Activated T-cell treated with anti-CD3 and anti-CD28 coated beads, Interleukin-2, amount 50 U/mL, for 24 hours (primary cell): ENCODE data around the gene LRRC26.
A peak's percentile ranks its signal among the peaks of the same experiment; 100 is the strongest.

Experiments used
- DNase-seq: peaks from one replicate; pipeline ENCODE4 v3.0.0-alpha.2; 2020
- H3K27ac Mint-ChIP-seq: 2 replicates; pipeline ENCODE4 v1.8.0; 2020; ENCODE audit warnings: mild to moderate bottlenecking, mixed read lengths
- H3K27me3 Mint-ChIP-seq: 2 replicates; pipeline ENCODE4 v1.8.0; 2020; ENCODE audit warnings: mixed read lengths
- H3K36me3 Mint-ChIP-seq: 2 replicates; pipeline ENCODE4 v1.8.0; 2020; ENCODE audit warnings: low read depth, mixed read lengths
- H3K4me1 Mint-ChIP-seq: 2 replicates; pipeline ENCODE4 v1.8.0; 2020; ENCODE audit warnings: low read depth, mixed read lengths
- H3K4me3 Mint-ChIP-seq: 2 replicates; pipeline ENCODE4 v1.8.0; 2020; ENCODE audit warnings: mild to moderate bottlenecking, moderate library complexity, mixed read lengths
- H3K9me3 Mint-ChIP-seq: 2 replicates; pipeline ENCODE4 v1.8.0; 2020; ENCODE audit warnings: mixed read lengths

Gene LRRC26

GRCh38 chr9:137191691-137192447 lies 22.0 kb upstream of the LRRC26 start:
- peaks cover 41% of the 10 kb centered on the region for H3K36me3 Mint-ChIP-seq
- no peaks in the 10 kb centered on the region for H3K27me3 Mint-ChIP-seq
- H3K27ac Mint-ChIP-seq: peak overlapping the region; percentile 40
- H3K4me1 Mint-ChIP-seq: peaks cover 31% of the 10 kb centered on the region
- DNase-seq: no peak
- no peak overlapping the region for H3K4me3 Mint-ChIP-seq
- H3K9me3 Mint-ChIP-seq: no peaks in the 10 kb centered on the region

GRCh38 chr9:137191245-137191644 lies 21.4 kb upstream of the LRRC26 start:
- H3K36me3 Mint-ChIP-seq: peaks cover 47% of the 10 kb centered on the region
- no peak for DNase-seq
- H3K4me1 Mint-ChIP-seq: peaks cover 37% of the 10 kb centered on the region
- peak overlapping the region; percentile 40 for H3K27ac Mint-ChIP-seq
- no peaks in the 10 kb centered on the region for H3K27me3 Mint-ChIP-seq
- no peaks in the 10 kb centered on the region for H3K9me3 Mint-ChIP-seq
- no peak overlapping the region for H3K4me3 Mint-ChIP-seq

- no peak for DNase-seq
- Mint-ChIP-seq H3K4me3 (peak overlapping the region; percentile 96), H3K36me3 (peaks cover 55% of the 10 kb centered on the region), H3K4me1 (peaks cover 45% of the 10 kb centered on the region), H3K27ac (peak overlapping the region; percentile 97), H3K27me3 (no peaks in the 10 kb centered on the region), H3K9me3 (no peaks in the 10 kb centered on the region)
Measured at GRCh38 chr9:137190315-137190856, 20.5 kb upstream of the LRRC26 start.

DNA sequence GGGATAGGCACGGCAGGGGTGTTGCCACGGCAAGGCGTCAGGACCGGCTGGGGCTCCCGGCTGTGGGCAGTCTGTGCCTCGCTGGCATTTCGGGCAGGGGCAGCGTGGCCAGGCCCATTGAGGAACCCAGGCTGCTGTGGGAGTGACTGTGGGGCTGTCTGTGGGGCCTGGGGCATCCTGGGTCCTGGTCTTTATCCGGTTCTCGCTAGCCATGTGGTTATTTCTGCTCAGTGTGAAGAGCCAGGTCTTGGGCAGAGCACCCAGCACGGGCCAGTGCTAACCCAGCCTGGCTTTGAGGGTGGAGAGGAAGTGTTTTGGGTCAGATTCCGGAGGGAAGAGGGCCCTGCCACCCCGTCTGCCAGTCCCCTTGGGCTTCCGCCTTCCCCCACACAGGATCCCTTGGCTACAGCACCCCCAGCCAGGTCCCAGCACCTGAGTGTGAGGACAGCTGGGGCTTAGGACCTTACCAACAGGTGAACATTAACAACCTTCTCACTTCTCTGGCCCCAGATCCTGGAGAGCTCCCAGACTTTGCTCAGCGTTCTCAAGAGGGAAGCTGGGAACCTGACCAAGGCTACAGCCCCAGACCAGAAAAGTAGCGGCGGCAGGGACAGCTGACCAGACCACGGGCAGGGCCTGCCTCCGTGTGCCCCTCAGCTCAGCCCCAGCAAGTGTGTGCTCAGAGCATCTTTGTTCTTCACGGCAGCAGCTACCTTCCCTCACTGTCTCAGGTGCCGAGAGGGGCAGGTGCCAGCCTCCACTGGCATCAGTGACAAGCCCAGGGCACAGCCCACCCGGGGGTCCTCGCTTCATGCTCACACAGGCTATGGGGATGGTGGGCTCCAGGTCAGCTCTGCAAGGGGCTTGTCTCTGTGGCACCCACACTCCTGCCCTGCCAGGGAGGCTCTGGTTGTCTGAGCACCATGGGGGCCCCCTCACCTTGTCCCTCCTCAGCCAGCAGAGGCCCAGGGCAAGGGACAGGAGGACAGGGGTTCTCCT lies 19.7 kb upstream of the LRRC26 start:
- Mint-ChIP-seq H3K27ac (peak overlapping the region; percentile 97), H3K27me3 (no peaks in the 10 kb centered on the region), H3K9me3 (no peaks in the 10 kb centered on the region), H3K4me1 (peaks cover 47% of the 10 kb centered on the region), H3K4me3 (peak overlapping the region; percentile 96), H3K36me3 (peaks cover 59% of the 10 kb centered on the region)
- DNase-seq: no peak

DNA sequence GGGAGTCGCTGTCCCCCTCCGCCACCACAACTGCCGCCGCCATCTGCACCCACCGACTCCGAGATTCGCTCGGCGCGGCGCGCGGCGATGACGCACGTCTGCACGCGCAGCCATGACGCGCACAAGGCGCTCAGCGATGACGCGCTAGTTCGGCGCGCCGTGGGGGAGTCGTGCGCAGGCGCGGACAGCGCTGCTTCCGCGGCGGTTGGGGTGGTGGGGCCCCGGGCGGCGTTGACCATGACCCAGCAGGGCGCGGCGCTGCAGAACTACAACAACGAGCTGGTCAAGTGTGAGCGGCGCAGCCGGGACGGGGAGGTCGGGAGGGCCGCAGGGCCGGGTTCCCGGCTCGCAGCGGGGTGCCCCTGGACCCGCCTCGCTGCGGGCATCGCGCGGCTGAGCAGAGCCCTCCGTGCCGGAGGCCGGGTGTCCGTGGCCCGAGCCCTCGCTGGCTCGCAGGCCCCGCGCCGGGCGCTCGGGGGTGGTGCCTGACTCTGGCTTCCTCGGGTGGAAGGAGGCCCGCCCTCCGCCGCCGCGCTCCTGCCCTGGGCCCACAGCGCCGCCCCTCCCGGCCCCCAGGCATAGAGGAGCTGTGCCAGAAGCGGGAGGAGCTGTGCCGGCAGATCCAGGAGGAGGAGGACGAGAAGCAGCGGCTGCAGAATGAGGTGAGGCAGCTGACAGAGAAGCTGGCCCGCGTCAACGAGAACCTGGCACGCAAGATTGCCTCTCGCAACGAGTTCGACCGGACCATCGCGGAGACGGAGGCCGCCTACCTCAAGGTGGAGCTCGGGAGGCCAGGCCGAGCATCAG lies 18.8 kb upstream of the LRRC26 start, which contains the start of the genes ANAPC2 and SSNA1:
Gene ANAPC2, minus strand, starts transcription at position 71 of the 807 bp plus-strand sequence. Its CDS starts 28 bp downstream, at position 43.
Gene SSNA1, plus strand, starts transcription at position 187 of the 807 bp plus-strand sequence. Its CDS starts 51 bp downstream, at position 238.
- Mint-ChIP-seq H3K9me3 (no peaks in the 10 kb centered on the region), H3K27ac (peak within 1 kb of the TSS; percentile 97), H3K36me3 (peaks cover 68% of the 10 kb centered on the region), H3K4me1 (peaks cover 49% of the 10 kb centered on the region), H3K27me3 (no peaks in the 10 kb centered on the region), H3K4me3 (peak within 1 kb of the TSS; percentile 96)
- DNase-seq: peak; percentile 98

DNA sequence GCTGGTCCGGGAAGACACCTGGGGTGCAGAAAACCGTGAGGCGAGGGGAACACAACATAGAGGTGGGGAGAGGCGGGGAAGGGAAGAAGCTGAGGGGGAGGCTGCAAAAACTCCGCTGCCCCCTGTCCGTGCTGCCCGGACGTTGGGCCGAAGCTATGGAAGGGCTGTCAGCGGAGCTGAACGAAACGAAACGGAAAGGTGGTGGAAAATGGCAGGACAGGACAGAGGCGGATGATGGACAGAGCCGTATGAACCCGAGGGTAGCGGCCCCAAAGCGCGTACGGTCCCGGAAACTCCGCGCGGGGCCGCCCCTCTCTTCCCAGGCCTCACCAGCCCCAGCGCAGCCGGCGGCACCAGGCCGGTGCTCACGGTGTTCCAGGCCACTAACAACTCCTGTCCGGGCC lies 18.2 kb upstream of the LRRC26 start:
- DNase-seq: no peak
- Mint-ChIP-seq H3K27me3 (no peaks in the 10 kb centered on the region), H3K4me3 (peak overlapping the region; percentile 96), H3K9me3 (no peaks in the 10 kb centered on the region), H3K4me1 (peaks cover 49% of the 10 kb centered on the region), H3K36me3 (peaks cover 74% of the 10 kb centered on the region), H3K27ac (peak overlapping the region; percentile 93)

GRCh38 chr9:137187386-137187785 lies 17.5 kb upstream of the LRRC26 start:
- no peaks in the 10 kb centered on the region for H3K27me3 Mint-ChIP-seq
- H3K4me3 Mint-ChIP-seq: peak overlapping the region; percentile 96
- peak overlapping the region; percentile 93 for H3K27ac Mint-ChIP-seq
- H3K9me3 Mint-ChIP-seq: no peaks in the 10 kb centered on the region
- peaks cover 79% of the 10 kb centered on the region for H3K36me3 Mint-ChIP-seq
- DNase-seq: no peak
- H3K4me1 Mint-ChIP-seq: peaks cover 49% of the 10 kb centered on the region

DNA sequence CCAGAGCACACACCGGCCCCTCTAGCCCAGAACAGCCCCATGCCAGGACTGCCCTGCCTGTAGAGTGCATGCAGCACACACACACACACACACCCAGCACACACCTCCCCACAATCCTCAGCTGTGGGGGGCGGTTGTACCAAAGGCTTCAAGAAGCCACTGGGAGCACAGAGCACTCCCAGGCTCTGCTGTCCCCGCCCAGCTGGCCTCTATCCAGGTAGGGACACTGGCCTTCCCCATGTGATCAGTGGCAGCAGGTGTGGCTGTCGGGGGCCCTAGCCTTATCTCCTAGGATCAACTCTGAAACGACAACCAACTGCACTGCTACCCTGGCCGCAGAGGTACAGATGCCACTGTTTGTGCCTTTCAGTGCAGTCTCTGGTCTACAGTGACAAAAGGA lies 16.5 kb upstream of the LRRC26 start:
- H3K36me3 Mint-ChIP-seq: peaks cover 86% of the 10 kb centered on the region
- H3K4me1 Mint-ChIP-seq: peaks cover 49% of the 10 kb centered on the region
- H3K27ac Mint-ChIP-seq: peak overlapping the region; percentile 68
- H3K9me3 Mint-ChIP-seq: no peaks in the 10 kb centered on the region
- peak overlapping the region; percentile 96 for H3K4me3 Mint-ChIP-seq
- H3K27me3 Mint-ChIP-seq: no peaks in the 10 kb centered on the region
- no peak for DNase-seq

DNA sequence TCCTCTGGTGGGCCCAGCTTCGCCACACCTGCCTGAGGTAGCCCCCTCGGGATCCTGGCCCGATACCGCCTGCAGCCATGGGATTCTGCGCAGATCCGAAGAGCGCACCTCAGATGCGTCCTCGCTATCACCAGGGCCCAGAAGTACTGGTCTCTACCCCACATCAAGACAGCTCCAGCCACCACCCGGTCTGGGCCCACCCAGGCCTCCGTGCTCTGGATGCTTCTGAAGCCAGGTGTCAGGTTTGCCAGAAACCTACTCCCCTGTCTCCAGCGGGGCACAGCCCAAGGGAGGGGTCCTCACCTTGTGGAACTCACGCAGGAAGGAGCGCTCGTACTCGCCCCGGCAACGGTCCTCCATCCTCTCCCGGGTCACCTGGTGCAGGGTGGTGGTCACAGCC lies 16.1 kb upstream of the LRRC26 start:
- Mint-ChIP-seq H3K9me3 (no peaks in the 10 kb centered on the region), H3K27me3 (no peaks in the 10 kb centered on the region), H3K4me1 (peaks cover 46% of the 10 kb centered on the region), H3K4me3 (peak overlapping the region; percentile 96), H3K27ac (no peak overlapping the region), H3K36me3 (peaks cover 86% of the 10 kb centered on the region)
- no peak for DNase-seq

- peaks cover 39% of the 10 kb centered on the region for H3K4me1 Mint-ChIP-seq
Measured at GRCh38 chr9:137184881-137185660, 15.2 kb upstream of the LRRC26 start.

DNA sequence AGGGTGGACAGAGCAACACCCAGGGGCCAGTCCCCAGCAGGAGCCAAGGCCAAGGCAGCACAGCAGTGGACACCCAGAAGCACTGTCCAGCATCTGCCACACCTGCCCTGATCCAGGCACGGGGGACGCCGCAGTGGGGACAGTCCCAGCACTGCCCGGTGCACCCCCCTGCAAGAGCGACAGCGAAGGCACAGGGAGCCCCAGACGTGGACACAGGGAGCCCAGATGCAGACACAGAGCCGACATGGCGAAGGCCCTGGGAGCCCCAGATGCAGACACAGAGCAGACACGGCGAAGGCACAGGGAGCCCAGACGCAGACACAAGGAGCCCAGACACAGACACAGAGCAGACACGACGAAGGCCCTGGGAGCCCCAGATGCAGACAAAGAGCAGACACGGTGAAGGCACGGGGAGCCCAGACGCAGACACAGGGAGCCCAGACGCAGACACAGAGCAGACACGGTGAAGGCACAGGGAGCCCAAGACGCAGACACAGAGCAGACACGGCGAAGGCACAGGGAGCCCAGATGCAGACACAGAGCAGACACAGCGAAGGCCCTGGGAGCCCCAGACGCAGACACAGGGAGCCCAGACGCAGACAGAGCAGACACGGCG lies 14.2 kb upstream of the LRRC26 start:
- Mint-ChIP-seq H3K36me3 (peaks cover 83% of the 10 kb centered on the region), H3K4me3 (no peak overlapping the region)

More at GRCh38 chr9:137184881-137185660, 15.2 kb upstream of the LRRC26 start:
- H3K4me3 Mint-ChIP-seq: no peak overlapping the region
- DNase-seq: no peak
- no peaks in the 10 kb centered on the region for H3K9me3 Mint-ChIP-seq
- H3K27me3 Mint-ChIP-seq: no peaks in the 10 kb centered on the region
- peaks cover 82% of the 10 kb centered on the region for H3K36me3 Mint-ChIP-seq
- no peak overlapping the region for H3K27ac Mint-ChIP-seq

GRCh38 chr9:137182836-137183235 lies 13.0 kb upstream of the LRRC26 start:
- Mint-ChIP-seq H3K36me3 (peaks cover 84% of the 10 kb centered on the region), H3K4me3 (no peak overlapping the region), H3K27me3 (no peaks in the 10 kb centered on the region), H3K9me3 (no peaks in the 10 kb centered on the region), H3K27ac (no peak overlapping the region), H3K4me1 (peaks cover 26% of the 10 kb centered on the region)
- no peak for DNase-seq

More for the DNA sequence above, 14.2 kb upstream of the LRRC26 start:
- Mint-ChIP-seq H3K4me1 (peaks cover 29% of the 10 kb centered on the region), H3K27me3 (no peaks in the 10 kb centered on the region), H3K9me3 (no peaks in the 10 kb centered on the region), H3K27ac (no peak overlapping the region)
- no peak for DNase-seq

DNA sequence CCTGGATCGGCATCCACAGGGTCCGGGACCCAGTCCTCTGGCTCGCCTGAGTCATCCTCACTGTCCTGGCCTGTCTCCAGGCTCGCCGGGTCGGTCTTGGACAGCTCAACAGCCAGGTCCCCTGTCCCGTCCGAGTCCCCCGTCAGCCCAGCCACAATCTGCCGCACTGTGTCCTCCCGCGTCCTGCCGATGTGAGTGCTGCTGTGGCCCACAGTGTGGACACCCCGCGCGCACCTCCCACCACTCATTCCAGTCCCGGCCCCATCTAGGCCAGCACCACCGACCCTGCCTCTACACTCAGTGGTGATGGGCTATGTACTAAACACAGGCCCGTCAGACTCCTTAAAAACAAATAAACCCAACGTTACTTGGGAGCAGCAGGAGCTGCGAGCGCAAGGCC lies 11.8 kb upstream of the LRRC26 start:
- H3K9me3 Mint-ChIP-seq: no peaks in the 10 kb centered on the region
- DNase-seq: no peak
- H3K27me3 Mint-ChIP-seq: no peaks in the 10 kb centered on the region
- H3K36me3 Mint-ChIP-seq: peaks cover 79% of the 10 kb centered on the region
- H3K4me1 Mint-ChIP-seq: peaks cover 16% of the 10 kb centered on the region
- H3K27ac Mint-ChIP-seq: no peak overlapping the region
- no peak overlapping the region for H3K4me3 Mint-ChIP-seq
